Heart right ventricle (tissue), 16 donors: ENCODE data around the gene CAPN3. TPM values are rescaled to one million over a fixed set of nuclear protein-coding genes. Genes with fewer than 3 reads are reported as not detected.

Experiments
- ATAC-seq, 8 donors: fragments of 200-7000 bp; cut with Tn5 transposase; one replicate each; pipeline ENCODE4 v1.9.1; 2020; ENCODE audit warnings: mild to moderate bottlenecking in 8 of 8, moderate library complexity in 8 of 8, moderate number of reproducible peaks in 1 of 8
- DNase-seq, 2 donors: peaks; one replicate each; pipeline ENCODE4 v3.0.0-alpha.2; 2020
- H3K27ac ChIP-seq, 10 donors: fragments of 200-600 bp; sonication (generic) in 2 of 10; one replicate each; pipeline versions ENCODE4 v1.5.0 to v1.8.0; 2020 to 2022; ENCODE audit warnings: mild to moderate bottlenecking in 3 of 10
- H3K27me3 ChIP-seq, 7 donors: fragments of 200-600 bp; one replicate each; pipeline ENCODE4 v1.8.0; 2021 to 2022; ENCODE audit warnings: mild to moderate bottlenecking in 2 of 7
- H3K36me3 ChIP-seq, 9 donors: fragments of 200-600 bp; sonication (generic) in 1 of 9; one replicate each; pipeline versions ENCODE4 v1.5.0 to v1.8.0; 2020 to 2022; ENCODE audit warnings: mild to moderate bottlenecking in 2 of 9
- H3K4me1 ChIP-seq, 9 donors: fragments of 200-600 bp; sonication (generic) in 1 of 9; one replicate each; pipeline versions ENCODE4 v1.5.0 to v1.8.0; 2020 to 2022; ENCODE audit warnings: mild to moderate bottlenecking in 4 of 9
- H3K4me3 ChIP-seq, 10 donors: fragments of 200-600 bp; sonication (generic) in 2 of 10; one replicate each; pipeline versions ENCODE4 v1.5.0 to v1.8.0; 2020 to 2022; ENCODE audit warnings: mild to moderate bottlenecking in 7 of 10, moderate library complexity in 2 of 10
- H3K9me3 ChIP-seq, 11 donors: fragments of 200-600 bp in 10 of 11; sonication (generic) in 2 of 11; one replicate each; pipeline versions ENCODE4 v1.5.0 to v1.8.0; 2013 to 2022; ENCODE audit warnings: mild to moderate bottlenecking in 2 of 11, control low read depth in 1 of 11, moderate library complexity in 1 of 11
- WGBS, 2 donors: extraction: QIAGEN DNeasy Blood & Tissue Kit; methylation state at CpG; one replicate each; pipeline ENCODE4 v1.1.7; 2013; ENCODE audit warnings: inconsistent platforms in 1 of 2; 5-methylcytosine and 5-hydroxymethylcytosine counted together
- intact Hi-C, 10 donors: fragments of 100-400 bp; cut with DNase I; formaldehyde crosslinking; loops; one replicate each; pipeline versions ENCODE4 v1.11.1 to v1.14.2; 2022
- polyA plus RNA-seq, 2 donors: library from polyadenylated mRNA; stranded (reverse); fragments of 200-250 nt; gene quantifications; one replicate each; pipeline ENCODE4 v1.2.3, GENCODE V29; 2013
- total RNA-seq, 10 donors: library from RNA; stranded (reverse); fragmentation: NEBNext Ultra II Directional in 3 of 10; extraction: Animal tissue kit (Norgen Biotek cat#: 25700) in 3 of 10; gene quantifications; one replicate each; pipeline versions ENCODE4 v1.2.1 to v1.2.4, GENCODE V29; 2021 to 2023
- TF ChIP-seq, protein P1 (sequence below), 9 donors: fragments of 200-600 bp; sonication (generic) in 2 of 9; IDR thresholded peaks; one replicate each; pipeline versions ENCODE4 v1.5.0 to v1.8.0; 2021 to 2022; ENCODE audit warnings: antibody characterized with exemption in 9 of 9, mild to moderate bottlenecking in 5 of 9, moderate library complexity in 1 of 9
- donor health status: Arrhythmogenic right ventricular cardiomyopathy.
- donor health status: ischemic (EF 13 %, LVEDD 7.1; RV severe dilation, severe dysfunction).
- donor health status: healthy with polysubstance abuse.
- donor health status: DM: no; HTN: yes; CAD: no.
- donor health status: DM: no; HTN: no; CAD: no.
- donor health status: ischemic (EF 25% LVEDD 6.9; RV normal size, moderate dysfunction).
- donor health status: ischemic (EF 25% LVEDD 5.7; RV mildly dilated, moderate dysfunction).
- donor health status: healthy.
- donor health status: DM: yes; HTN: yes; CAD: no.
- donor health status: Ischemic cardiomyopathy.
- donor health status: ischemic (EF 35%, LVEDD 5.7; RV mildly dilated, moderate dysfunction).
- donor health status: nonischemic (EF 11% LVEDD 7.7; RV severe dilation, severe dysfunction).
- donor health status: DM: yes; HTN: yes; CAD: no.
- donor health status: PGD.
- donor health status: ischemic (EF 29% LVEDD 5.4; RV normal size, mild dysfunction).
- donor health status: nonischemic (EF 23%, LVEDD 6.1; RV moderate dilation, normal function).

CAPN3 gene
- total and polyA plus RNA-seq, 12 donors = 2.6 to 33.9 (median 5.7) TPM

DNA sequence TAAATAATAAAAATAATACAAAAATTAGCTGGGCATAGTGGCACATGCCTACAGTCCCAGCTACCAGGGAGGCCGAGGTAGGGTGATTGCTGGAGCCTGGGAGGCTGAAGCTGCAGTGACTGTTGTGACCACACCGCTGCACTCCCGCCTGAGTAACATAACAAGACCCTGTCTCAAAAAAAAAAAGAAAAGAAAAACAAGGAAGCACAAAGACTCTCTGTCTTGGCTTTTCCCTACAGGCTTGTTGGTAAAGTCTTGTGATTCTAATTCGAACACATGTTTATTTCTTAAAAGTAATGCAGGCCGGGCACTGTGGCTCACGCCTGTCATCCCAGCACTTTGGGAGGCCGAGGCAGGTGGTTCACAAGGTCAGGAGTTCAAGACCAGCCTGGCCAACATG, 60.1 kb downstream of the CAPN3 start:
- ATAC-seq (no peak), DNase-seq (no peak)
- intact Hi-C loops = no loop called here
- H3K4me1 ChIP-seq = peaks cover 0 to 32% (median 10%) of the 10 kb centered on the region in 9 donors
- no peak overlapping the region for H3K4me3 ChIP-seq
- no peaks in the 10 kb centered on the region for H3K27me3 ChIP-seq
- peaks cover 3 to 100% (median 88%) of the 10 kb centered on the region in 9 donors for H3K36me3 ChIP-seq
- TF ChIP-seq, protein P1, sequence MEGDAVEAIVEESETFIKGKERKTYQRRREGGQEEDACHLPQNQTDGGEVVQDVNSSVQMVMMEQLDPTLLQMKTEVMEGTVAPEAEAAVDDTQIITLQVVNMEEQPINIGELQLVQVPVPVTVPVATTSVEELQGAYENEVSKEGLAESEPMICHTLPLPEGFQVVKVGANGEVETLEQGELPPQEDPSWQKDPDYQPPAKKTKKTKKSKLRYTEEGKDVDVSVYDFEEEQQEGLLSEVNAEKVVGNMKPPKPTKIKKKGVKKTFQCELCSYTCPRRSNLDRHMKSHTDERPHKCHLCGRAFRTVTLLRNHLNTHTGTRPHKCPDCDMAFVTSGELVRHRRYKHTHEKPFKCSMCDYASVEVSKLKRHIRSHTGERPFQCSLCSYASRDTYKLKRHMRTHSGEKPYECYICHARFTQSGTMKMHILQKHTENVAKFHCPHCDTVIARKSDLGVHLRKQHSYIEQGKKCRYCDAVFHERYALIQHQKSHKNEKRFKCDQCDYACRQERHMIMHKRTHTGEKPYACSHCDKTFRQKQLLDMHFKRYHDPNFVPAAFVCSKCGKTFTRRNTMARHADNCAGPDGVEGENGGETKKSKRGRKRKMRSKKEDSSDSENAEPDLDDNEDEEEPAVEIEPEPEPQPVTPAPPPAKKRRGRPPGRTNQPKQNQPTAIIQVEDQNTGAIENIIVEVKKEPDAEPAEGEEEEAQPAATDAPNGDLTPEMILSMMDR (IDR thresholded peaks at IDR 0.05) = no peak
- WGBS, 2 donors = 88 to 95% methylated on average over 7 of the region's 7 CpGs
- H3K9me3 ChIP-seq = no peaks in the 10 kb centered on the region
- no peak overlapping the region for H3K27ac ChIP-seq

- no peaks in the 10 kb centered on the region for H3K27me3 ChIP-seq
- TF ChIP-seq, protein P1 (IDR thresholded peaks at IDR 0.05) = no peak
- H3K27ac ChIP-seq = peak overlapping the region in 7 of 10 donors; percentile 13 to 72 (median 61)
- peaks cover 0 to 26% (median 5%) of the 10 kb centered on the region in 9 donors for H3K4me1 ChIP-seq
- DNase-seq (no peak), ATAC-seq (peak in 7 of 8 donors; percentile 63 to 90 (median 77))
- no peaks in the 10 kb centered on the region for H3K9me3 ChIP-seq
- H3K4me3 ChIP-seq = no peak overlapping the region
- intact Hi-C loops = no loop called here
- H3K36me3 ChIP-seq = peaks cover 3 to 100% (median 93%) of the 10 kb centered on the region in 9 donors
- 74 to 82% methylated on average over 2 of the region's 2 CpGs for WGBS, 2 donors
Measured at GRCh38 chr15:42421376-42421775, 62.1 kb downstream of the CAPN3 start.

- peaks cover 0 to 100% (median 93%) of the 10 kb centered on the region in 9 donors for H3K36me3 ChIP-seq
- intact Hi-C loops = no loop called here
- ATAC-seq (peak in 6 of 8 donors; percentile 37 to 83 (median 55)), DNase-seq (no peak)
- TF ChIP-seq, protein P1 (IDR thresholded peaks at IDR 0.05) = no peak
- H3K27me3 ChIP-seq = no peaks in the 10 kb centered on the region
- 82% methylated on average over 7 of the region's 7 CpGs for WGBS, 2 donors
- H3K4me3 ChIP-seq = no peak overlapping the region
- H3K4me1 ChIP-seq = peaks cover 0 to 13% (median 3%) of the 10 kb centered on the region in 9 donors
- peak overlapping the region in 6 of 10 donors; percentile 33 to 64 (median 55) for H3K27ac ChIP-seq
- no peaks in the 10 kb centered on the region for H3K9me3 ChIP-seq
Measured at GRCh38 chr15:42427429-42428223, 68.3 kb downstream of the CAPN3 start.

DNA sequence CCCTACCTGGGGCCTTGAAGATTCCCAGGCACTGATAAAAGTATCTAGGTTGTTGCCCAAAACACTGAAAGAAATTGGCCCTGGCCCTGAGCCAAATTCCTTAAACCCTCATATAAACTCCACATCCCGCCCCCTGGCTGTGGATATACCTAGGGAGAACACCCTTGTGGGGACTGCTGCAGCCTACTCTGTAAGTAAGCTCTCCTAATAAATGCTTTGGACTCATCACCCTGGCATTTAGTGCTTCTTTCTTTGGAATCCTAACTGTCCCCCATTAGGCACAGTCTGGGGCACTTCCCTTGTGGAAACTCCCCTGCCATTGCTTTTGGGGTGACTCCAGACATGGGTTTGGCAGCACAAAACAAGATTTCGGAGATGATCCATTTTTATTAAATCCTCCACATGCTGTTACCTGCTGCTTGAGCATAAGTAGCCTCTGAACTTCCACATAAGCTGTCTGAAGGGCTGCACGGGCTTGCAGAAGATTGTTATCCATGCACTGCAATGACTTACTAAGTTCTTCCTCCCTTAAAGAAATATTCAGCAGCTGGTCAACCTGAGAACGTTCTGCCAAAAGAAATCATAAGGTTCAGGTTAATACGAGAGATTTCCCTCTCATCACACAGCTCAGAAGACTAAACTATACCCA, 85.2 kb downstream of the CAPN3 start:
- peaks cover 0 to 100% (median 74%) of the 10 kb centered on the region in 9 donors for H3K36me3 ChIP-seq
- no peaks in the 10 kb centered on the region for H3K9me3 ChIP-seq
- H3K4me1 ChIP-seq = peaks cover 0 to 32% (median 4%) of the 10 kb centered on the region in 9 donors
- no peaks in the 10 kb centered on the region for H3K27me3 ChIP-seq
- ATAC-seq (no peak), DNase-seq (no peak)
- TF ChIP-seq, protein P1 (IDR thresholded peaks at IDR 0.05) = no peak
- H3K27ac ChIP-seq = no peak overlapping the region
- WGBS, 2 donors = 73 to 85% methylated on average over 5 of the region's 5 CpGs
- H3K4me3 ChIP-seq = no peak overlapping the region
- intact Hi-C loops = no loop called here
